ENCODE results near the gene JUND.

- no peak for TF ChIP-seq POLR2AphosphoS5 (IDR thresholded peaks at IDR 0.05)
- TF ChIP-seq CTCF (IDR thresholded peaks at IDR 0.05), result no peak
- no peak for TF ChIP-seq POLR2A (IDR thresholded peaks at IDR 0.05)
- TF ChIP-seq EP300 (IDR thresholded peaks at IDR 0.05), result no peak
Observed at GRCh38 chr19:18283338-18283737, 1.9 kb upstream of the JUND start.
